CD4-positive, alpha-beta T cell treated with Interferon alpha-2 for 1 hour (primary cell): ENCODE measurements around the gene MMD.
"Not testable (repeated sequence)": the region's sequence is repeated elsewhere in the genome, so short reads cannot be mapped to it uniquely, and the experiment has no call there.

ENCODE experiments used
- DNase-seq, 2 donors: peaks; one replicate each; pipeline ENCODE4 v3.0.0-alpha.2; 2020 to 2022

Gene MMD, protein sequence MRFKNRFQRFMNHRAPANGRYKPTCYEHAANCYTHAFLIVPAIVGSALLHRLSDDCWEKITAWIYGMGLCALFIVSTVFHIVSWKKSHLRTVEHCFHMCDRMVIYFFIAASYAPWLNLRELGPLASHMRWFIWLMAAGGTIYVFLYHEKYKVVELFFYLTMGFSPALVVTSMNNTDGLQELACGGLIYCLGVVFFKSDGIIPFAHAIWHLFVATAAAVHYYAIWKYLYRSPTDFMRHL

DNA sequence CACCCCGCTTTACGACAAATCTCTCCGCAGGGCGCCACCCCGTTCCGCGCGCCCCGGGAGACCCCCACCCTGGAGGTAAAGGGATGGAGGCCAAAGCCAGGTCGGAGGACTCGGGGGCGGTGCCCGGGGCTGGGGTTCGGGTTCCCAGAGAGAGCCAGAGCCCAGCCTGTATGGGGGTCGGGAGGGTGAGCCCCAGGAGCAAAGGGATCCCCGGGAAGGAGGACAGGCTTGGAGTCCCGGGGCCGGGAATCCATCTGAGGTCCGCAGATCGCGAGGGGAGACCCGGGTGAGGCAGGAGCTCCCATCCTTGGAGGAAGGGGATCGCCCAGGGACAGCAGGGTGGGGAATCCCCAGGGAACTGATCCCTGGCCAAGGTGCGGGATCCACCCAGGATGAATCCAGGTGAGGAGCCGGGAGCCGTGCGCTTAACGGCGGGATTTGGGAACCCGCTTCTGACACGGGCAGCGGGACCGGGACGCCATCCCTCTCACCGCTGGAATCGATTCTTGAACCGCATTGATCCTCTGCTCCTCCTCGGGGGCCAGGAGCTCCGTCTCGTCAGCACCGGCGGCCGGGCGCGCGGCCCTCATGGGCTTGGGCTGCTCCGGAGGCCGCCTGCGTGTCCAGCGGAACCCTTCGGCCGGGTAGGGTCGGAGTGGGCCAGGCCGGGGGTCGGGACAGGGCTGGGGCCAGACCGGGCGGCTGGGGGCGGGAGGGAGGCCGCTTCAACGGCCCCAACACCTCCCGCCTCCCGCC lies at the start of gene MMD:
Gene MMD (minus strand): TSS at position 657 of the 756 bp plus-strand sequence. CDS start 140 bp downstream, at position 517.
- DNase-seq = peak in 1 of 2 donors; percentile 5

DNA sequence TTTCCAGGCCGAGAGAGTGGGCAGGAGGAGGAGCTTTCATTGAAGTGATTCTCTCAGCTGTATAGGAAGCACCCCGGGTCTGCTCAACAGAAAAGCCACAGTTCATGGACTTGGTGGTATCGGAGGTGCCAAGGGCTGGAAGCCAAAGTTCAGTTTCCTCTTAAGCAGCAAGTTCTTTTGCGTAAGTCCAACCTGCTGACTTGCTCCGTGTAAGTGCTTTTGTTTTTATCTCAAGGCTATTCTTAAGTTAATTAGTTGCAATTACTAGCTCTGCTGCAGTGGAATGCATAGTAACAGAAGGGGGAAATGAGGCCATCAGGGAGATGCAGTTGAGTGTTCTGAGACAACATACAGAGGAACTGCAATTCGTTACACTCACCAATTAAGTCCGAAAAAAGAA lies 45.0 kb upstream of the MMD start:
- DNase-seq = no peak

DNA sequence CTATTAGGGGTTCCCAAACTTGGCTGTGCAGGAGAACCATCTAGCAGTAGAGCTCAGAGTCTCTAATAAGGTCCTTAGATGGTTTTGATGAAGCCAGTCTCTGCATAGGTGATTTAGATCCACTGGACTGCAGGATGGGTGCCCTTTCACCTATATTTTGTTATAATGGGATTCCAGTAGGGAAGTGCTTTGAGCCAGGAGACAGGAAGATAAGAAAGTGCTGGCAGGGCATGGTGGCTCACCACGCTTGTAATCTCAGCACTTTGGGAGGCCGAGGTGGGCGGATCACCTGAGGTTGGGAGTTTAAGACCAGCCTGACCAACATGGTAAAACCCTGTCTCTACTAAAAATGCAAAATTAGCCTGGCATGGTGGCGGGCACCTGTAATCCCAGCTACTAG lies 44.1 kb upstream of the MMD start:
- not testable (repeated sequence) for DNase-seq

DNA sequence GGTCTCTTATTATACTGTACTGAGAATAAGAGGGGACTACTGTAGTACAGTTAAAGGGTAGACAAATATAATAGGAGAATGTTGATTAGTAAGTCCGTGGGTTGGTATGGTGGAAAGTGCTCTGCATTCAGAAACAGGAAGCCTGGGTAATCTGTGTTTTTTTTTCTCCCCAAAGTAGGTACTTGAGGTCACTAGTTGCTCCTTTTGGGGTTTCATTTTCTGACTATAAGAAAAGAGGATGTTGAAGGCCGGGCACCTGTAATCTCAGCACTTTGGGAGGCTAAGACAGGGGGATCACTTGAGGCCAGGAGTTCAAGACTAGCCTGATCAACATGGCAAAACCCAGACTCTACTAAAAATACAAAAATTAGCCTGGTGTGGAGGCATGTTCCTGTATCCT lies 42.0 kb upstream of the MMD start:
- DNase-seq = no peak

DNA sequence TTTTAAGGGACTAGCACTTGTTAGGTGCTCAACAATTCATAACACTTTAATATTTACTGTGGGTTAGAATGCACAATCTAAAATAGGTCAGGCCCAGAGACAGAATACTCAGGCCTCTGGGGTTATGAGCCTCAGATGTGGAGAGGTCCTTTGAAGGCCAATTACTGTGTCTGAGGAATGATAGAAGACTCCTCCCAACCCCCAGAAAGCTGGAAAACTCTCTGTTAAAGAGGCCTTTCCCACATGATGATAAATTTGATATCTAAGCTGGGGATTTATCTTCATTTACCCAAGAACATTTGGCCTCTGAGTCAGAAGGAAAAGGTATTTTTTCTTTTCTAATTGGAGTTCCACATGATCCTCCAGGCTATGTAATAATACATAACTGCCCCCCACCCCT lies 41.1 kb upstream of the MMD start:
- DNase-seq = no peak

DNA sequence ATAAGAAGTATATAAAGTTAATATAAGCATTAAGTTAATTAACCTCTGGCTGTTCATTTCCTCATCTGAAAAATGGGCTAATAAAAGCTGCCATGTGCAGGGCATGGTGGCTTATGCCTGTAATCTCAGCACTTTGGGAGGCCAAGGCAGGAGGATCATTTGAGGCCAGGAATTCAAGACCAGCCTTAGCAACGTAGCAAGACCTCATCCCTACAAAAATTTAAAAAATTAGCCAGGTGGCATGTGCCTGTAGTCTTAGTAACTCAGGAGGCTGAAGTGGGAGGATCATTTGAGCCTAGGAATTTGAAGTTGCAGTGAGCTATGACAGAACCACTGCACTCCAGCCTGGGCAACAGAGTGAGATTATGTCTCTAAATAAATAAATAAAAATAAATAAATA lies 40.6 kb upstream of the MMD start:
- no peak for DNase-seq

DNA sequence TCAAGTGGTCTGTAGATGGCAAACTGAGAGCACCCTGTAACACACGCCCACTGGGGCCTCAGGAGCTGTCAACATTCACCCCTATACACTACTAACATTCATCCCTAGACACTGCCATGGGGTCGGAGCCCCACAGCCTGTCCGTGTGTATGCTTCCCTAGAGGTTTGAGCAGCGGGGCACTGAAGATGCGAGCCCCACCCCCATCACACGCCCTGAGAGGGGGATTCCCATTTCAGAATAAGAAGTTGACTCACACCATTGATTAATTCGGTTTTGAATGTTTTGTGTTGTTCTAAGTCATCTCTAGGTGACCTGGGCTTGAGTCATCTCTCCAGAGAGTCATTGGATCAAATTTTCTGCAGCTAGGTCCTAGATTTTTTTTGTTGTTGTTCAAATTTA lies 37.3 kb upstream of the MMD start:
- DNase-seq = no peak

DNA sequence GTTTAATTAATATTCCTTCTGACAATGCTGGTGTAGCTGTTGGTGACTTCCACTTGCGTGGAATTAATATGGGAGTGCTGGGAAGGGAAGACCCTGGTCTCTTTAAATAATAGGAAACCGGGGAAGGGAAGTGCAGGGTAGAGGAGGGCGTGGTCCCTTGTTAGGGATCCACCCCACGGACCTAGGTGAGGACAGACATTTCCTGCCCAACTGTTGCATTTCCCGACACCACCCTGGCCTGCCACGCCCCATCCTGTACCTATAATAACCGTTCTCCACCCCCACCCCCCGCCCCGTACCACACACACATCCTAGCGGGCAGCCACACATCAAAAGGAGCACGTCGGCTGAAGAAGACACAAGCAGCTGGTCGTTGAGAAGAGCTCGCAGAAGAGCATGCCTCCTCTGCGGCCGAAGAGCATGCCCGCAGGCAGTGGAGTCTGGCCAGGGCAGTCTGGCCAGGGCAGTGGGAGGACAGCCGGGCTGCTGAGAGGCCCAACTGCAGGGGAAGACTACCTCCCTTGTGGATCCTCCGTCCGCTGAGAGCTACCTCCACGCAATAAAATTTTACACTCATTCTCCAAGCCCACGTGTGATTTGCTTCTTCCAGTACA lies 36.8 kb upstream of the MMD start:
- peak in 1 of 2 donors; percentile 3 for DNase-seq

DNA sequence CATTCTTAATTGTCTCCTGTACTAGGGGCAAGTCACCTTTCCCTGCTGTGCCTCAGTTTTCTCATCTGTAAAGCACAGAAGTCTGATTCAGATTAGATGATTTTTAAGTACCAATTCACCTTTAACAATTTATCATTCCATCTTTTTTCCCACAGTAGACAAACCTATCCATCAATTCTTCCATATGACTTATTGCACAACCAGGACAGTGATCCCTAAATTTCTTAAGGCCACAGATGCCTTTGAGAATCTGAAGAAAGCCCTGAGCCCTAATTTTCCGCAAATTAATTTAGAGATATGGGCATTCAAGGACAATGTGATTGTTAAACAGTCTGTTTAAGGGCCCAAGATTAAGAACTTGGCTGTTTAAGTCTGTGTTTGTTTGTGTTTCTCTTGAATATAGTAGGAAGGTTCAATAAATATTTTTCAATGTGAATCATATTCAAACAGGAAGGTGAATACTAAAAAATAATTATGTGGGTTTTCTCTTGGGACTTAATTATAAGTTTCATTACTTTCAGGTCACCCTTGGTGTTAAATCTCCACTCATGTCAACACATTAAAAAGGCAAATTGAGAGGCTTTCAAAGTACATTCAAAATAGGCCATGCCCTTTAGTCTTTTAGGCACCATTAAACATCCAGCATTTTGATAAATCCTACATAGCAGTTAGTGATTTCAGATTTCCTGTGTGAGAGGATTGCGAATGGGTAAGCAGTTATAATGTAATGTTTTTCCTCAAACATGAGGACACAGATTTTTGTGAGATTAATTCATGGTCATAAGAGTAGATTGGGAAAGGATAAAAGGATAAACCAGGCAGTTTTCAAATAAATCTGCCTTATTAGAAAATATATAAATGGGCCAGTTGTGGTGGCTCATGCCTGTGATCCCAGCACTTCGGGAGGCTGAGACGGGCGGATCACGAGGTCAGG lies 34.9 kb upstream of the MMD start:
- no peak for DNase-seq

DNA sequence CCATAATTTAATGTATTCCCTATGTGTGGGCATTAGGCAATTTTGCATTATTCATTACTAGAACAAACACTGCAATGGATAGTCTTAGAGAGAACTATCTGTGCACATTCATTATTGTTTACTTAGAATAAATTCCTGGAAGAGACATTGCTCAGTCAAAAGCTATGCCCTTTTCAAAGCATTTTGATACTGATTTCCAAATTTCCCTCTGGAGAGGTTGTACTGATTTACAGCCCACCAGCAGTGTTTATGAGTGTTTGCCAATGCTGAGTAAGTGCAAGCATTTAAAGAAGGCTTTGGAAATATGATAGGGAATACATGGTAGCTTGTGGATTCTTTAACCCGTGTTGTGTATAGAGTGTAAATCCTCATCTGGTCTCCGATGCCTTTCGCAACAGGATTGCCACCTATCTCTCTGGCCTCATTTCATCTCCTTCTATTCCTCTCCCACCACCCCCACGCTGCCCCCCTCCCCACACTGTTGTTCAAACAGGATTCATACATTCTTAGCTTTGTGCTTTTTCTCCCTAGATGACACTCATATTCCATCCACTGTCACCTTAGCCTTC lies 33.4 kb upstream of the MMD start:
- no peak for DNase-seq

DNA sequence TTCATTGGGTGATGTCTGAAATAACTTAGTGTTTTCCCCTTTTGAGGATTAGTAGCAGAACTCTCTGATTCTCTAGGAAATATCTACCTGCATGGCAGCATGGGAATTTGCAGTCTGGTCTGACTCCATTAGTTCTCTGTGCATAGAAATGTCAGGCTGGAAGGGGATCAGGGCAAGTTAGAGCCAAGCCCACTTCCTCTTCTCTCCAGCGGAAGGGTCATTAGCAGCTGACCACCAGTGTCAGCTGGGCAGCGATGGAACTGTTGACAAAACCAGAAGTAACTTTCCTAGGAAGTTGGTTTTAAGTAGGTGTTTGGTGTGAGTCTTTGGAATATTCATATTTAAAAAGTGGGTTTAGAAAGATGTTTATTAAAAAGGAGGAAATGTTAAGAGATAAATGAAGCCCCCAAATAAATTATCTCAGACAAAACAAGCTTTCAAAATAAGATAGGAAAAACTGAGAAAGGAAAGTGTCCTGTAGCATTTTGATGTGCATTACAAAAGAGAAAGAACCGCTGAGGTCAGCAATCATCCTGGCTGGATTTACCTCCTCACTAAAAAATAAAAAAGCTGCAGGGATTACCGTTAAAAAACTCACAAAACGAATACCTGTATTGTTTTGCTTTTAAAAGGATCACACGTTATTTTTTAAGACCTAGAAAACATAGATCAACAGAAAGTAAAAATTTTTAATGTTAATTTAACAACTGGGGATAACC lies 32.4 kb upstream of the MMD start:
- no peak for DNase-seq

DNA sequence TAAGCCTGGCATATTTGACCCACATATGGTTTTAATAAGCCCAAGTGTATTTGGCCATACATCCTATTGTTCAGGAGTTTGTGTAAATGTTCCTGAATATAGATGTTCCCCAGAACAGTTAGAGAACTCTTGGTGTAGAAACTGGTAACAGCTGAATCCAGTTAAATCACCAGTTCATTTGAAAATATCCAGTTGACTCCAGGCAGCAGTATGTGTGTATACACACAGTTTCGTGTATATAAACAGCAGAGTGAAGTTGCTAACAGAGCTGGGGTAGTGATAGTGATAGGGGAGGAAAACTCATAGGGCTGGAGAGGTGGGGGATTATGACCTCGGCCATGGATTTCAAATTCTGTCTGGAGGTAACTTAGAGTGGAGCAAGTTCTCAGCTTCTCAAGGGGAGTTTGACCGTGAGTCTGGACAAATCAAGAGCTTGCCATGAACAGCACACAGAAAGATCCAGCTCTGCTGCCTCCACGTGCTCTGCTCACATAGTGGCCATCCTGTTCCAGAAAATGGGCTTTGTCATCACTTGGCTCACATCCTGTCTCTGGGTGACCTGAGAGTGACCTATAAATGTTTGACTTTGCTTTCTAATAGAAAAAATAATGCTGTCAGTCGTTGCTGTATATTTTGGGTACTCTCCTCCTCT lies 30.6 kb upstream of the MMD start:
- no peak for DNase-seq

DNA sequence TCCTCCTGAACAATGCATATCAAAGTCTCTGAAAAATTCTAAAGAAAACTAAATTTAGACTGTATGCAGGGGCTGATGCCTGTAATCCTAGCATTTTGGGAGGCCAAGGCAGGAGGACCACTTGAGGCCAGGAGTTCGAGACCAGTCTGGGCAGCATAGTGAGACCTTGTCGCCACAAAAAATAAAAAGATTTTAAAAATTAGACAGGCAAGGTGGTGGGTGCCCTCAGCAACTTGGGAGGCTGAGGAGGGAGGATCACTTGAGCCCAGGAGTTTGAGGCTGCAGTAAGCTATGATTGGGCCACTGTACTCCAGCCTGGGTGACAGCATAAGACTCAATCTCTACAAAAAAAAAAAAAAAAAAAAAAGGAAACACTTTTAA lies 30.1 kb upstream of the MMD start:
- no peak for DNase-seq

DNA sequence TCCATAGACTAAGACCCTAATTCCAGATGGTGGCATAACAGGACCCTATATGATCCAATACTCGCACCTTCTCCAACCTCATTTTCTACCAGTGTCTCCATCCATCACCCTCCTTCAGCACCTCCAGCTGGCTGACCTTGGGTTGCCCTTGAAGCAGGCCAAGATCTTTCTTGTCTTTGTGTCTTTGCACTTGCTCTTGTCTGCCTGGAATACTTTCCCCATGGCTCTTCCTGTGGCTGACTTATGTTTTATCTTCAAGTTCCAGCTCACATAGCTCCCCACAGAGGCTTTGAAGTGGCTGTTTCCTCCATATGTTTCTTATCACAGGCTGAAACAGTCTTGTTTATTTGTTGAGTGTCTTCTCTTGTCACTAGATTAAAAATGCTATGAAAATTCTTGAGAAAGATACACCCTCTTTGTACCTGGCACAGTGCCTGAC lies 29.6 kb upstream of the MMD start:
- no peak for DNase-seq

DNA sequence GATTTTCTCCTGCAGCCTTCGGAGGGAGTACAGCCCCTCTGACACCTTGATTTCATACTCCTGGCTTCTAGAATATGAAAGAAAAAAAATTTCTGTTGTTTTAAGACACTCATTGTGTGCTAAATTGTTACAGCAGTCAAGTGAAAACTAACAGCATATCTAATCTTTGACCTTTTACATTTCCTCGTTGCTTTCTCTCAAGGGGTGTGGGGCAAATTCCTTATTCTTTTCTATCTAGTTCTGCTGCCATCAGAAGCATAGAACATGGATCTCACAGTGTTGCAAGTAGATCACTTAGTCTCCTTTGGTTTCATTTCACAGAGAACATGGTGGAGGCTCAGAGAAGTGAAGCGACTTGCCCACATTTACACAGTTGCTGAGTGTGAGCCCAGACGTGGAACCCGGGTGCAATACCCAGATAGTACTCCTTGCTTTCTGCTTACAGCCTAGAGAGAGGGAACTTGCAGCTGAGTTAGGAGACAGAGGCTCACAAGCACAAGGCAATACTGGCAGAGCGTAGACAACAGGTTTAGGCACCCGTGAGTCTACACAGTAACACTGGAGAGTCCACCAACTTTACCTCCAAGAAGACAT lies 28.7 kb upstream of the MMD start:
- DNase-seq = no peak

DNA sequence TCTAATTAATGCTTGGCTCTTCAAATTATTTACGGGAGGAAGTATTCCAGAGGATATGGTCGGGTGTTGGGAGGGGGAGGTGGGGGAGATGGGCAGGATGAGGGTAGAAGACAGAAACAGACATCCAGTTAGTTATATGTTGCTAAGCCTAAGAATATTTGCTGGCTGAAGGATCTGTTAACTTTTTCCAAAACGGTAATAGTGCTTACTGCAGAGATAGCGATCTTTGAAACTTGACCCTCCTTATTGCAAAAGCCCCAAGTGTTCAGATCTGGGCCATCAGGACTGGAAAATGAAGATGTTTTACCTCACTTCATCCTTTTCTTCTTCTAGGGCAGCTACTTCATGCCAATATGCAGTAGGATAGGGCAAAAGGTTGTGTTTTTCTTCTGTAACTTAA lies 27.0 kb upstream of the MMD start:
- no peak for DNase-seq

DNA sequence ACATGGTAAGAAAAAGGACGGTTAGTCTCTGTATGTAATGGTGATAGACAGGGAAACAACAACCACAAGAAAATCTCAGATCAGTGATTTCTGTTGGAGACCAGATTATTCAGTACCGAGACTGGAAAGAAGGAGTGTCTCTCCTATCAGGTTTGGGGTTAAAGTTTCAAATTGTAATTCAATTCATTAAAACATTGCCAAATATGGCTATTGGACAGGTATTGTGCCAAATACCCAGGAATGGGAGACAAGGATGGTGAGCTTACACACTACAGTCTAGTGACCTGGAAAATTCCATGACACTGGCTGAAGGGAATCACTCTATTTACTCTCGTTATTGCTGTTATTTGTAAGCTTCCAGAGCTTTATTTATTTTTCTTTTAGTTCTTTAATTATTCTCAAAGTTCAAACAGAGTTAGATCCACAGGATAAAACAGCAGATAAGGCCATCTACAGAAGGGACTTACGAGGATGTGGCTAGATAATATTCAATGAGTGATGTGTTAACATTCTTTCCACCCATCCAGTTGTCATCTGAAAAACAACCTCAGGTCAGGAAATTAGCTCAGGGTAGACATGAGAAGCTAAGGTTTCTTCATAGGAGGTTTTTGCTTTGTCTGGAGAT lies 25.1 kb upstream of the MMD start:
- no peak for DNase-seq

DNA sequence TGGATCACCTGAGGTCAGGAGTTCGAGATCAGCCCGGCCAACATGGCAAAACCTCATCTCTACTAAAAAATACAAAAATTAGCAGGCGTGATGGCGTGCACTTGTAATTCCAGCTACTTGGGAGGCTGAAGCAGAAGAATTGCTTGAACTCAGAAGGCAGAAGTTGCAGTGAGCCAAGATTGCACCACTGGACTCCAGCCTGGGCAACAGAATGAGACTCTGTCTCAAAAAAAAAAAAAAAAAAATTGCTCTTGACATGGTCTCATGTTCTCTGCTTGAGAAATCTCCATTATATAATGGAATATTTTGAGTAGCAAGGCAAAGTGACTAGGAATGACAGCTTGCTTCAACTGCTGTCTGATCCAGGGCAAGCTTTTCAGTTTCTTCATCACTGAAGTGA lies 24.4 kb upstream of the MMD start:
- DNase-seq = not testable (repeated sequence)

DNA sequence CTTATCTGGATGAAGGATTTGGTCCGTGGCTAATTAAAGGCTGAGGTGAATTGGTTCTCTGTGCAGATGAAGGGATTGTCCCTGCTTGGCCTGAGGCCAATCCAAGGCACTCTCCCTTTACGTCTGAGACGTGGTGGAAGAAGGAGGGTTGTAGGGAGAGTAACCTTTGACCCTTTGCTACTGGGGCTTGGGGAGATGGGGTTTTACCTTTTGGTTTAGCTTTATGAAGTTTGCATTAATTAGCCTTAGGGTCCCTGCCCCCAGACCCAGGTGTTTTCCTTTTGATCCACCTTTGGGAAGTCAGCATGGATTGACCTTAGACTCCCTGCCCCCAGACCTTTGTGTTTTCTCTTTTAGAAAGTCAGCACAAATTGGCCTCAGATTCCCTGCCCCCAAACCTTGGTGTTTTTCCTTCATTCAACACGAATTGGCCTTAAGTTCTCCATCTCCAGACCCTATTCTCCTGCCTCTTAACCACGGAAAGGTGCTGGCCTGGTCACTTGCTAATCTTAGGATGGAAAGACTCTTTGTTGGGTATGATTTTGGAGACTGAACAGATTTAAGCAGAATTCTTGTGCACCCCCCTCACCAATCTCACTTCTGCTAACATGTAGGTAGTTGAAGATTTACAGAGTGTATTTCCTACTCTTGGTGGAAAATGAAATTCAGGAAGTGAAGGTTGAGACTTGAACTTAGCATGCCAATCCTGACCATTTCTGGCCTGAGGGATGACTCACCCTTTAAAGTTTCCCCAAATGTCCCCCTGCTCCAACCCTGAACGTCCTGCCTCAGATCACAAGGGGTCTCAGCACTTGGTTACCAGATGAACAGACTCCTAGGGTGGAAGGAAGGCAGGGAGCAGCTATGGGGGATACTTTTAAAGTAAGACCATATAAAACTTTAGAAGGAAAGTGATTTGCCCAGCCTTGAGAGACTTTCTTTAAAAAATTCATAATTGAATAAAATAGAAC lies 23.1 kb upstream of the MMD start:
- DNase-seq = no peak
